Stimulated activated CD8-positive, alpha-beta memory T cell treated with anti-CD3 and anti-CD28 coated beads, Interleukin-4, amount 100 ng/mL, for 24 hours (primary cell): ENCODE data around the gene CARMIL3.
A peak's percentile ranks its signal among the peaks of the same experiment; 100 is the strongest.
"Not testable (repeated sequence)": the region's sequence is repeated elsewhere in the genome, so short reads cannot be mapped to it uniquely, and the experiment has no call there.

Experiments
- DNase-seq: peaks from one replicate; pipeline ENCODE4 v3.0.0-alpha.2; 2020; ENCODE audit warnings: low read depth

Gene CARMIL3

DNA sequence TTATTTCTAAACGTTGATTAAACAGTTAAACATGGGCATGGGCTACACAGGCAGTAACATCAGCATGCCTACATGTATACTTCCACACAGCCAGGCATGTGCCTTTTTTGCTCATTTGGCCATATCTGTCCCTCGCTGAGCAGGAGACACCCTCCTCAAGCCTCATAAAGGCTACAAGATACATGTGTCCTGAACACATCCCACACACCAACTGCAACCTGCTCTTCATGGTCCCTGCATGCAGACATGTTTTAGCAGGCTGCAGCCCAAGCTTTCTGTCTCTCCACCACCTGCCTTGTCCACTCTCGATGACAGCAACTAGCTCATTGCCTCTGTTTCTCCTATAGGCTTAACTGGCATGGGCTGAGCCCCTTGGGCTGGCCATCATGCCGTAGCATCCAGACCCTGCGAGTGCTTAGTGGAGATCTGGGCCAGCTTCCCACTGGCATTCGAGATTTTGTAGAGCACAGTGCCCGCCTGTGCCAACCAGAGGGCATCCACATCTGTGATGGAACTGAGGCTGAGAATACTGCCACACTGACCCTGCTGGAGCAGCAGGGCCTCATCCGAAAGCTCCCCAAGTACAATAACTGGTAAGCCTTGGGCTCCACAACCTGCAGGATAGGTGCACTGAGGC is 44.9 kb downstream of the CARMIL3 start:
- no peak for DNase-seq

DNA sequence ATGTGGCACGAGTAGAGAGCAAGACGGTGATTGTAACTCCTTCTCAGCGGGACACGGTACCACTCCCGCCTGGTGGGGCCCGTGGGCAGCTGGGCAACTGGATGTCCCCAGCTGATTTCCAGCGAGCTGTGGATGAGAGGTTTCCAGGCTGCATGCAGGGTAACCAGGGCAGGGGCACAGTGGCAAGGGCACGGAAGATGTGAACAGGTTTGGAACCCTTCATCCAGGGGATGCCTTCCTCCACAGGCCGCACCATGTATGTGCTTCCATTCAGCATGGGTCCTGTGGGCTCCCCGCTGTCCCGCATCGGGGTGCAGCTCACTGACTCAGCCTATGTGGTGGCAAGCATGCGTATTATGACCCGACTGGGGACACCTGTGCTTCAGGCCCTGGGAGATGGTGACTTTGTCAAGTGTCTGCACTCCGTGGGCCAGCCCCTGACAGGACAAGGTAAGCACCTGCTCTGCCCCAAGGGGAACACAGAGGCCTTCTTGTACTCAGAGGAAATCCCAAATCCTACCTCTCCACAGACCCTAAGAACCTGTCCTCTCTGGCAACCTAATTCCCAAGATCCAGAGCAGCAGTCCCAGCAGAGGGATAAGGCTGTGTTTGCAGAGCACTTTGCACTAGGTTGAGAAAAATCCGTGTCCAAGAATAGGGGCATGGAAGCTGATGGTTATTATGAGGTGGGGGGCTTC is 46.6 kb downstream of the CARMIL3 start:
- DNase-seq, result no peak

DNA sequence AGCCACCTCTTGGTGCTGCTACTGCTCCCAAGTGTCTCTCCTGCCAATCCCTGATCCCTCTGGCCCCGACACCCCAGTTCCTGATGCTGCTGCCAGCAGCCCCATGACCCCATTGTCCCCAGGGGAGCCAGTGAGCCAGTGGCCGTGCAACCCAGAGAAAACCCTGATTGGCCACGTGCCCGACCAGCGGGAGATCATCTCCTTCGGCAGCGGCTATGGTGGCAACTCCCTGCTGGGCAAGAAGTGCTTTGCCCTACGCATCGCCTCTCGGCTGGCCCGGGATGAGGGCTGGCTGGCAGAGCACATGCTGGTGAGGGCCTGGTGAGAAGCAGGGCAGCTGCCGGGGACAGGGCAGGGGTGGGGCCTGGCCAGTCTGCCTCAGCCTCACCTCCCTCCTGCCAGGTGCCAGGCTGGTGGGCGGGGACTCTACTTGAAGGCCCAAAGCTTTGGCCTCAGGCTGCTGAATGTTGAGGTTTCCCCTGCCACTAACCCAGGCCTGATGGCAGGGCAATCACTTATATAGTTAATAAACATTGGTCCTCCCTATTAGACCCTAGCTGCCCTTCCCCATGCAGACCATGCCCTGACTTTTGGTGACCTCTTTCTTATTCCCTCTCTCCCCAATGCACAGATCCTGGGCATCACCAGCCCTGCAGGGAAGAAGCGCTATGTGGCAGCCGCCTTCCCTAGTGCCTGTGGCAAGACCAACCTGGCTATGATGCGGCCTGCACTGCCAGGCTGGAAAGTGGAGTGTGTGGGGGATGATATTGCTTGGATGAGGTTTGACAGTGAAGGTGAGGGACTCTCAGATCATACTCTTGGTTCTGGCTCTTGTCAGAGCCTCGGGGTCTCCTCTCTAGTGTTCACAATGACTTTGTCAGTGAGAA is 47.4 kb downstream of the CARMIL3 start:
- no peak for DNase-seq

GRCh38 chr14:24100197-24100981 is 48.6 kb downstream of the CARMIL3 start:
- DNase-seq, result no peak

GRCh38 chr14:24100982-24101494 is 49.2 kb downstream of the CARMIL3 start:
- DNase-seq, result no peak

DNA sequence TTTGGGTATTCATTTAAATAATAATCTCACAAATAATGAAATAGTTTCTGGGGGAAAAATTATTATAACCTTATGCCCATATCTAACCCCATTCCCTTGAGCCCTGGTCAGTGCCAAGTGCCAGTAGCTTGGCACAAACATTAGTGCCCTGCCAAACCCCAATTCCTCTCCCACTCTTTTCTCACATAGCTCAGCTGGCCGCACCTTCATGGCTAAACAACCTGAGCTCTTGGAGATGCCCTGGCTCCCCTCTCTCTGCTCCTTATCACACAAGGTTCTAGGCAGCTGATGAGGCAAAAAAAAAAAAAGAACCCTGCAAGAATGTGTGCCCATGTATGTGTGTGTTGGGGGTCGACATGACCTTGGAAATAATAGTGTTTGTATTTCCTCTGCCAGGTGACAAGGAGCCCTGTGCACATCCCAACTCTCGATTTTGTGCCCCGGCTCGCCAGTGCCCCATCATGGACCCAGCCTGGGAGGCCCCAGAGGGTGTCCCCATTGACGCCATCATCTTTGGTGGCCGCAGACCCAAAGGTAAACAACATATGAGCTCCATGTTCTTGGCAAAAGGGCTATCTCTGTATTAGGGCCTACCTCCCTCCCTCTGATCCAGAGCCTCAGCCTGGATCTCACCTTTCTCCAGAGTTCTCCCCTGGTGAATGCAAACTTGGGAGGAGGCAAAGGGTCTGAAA is 50.7 kb downstream of the CARMIL3 start:
- DNase-seq, result no peak

DNA sequence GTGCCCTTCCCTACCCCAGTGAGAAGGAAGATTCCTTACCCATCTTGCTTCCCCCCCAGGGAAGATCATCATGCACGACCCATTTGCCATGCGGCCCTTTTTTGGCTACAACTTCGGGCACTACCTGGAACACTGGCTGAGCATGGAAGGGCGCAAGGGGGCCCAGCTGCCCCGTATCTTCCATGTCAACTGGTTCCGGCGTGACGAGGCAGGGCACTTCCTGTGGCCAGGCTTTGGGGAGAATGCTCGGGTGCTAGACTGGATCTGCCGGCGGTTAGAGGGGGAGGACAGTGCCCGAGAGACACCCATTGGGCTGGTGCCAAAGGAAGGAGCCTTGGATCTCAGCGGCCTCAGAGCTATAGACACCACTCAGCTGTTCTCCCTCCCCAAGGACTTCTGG is 51.6 kb downstream of the CARMIL3 start:
- no peak for DNase-seq

GRCh38 chr14:24105609-24106239 is 53.9 kb downstream of the CARMIL3 start:
- DNase-seq, result not testable (repeated sequence)

GRCh38 chr14:24106672-24107271 is 55.0 kb downstream of the CARMIL3 start:
- DNase-seq, result no peak

DNA sequence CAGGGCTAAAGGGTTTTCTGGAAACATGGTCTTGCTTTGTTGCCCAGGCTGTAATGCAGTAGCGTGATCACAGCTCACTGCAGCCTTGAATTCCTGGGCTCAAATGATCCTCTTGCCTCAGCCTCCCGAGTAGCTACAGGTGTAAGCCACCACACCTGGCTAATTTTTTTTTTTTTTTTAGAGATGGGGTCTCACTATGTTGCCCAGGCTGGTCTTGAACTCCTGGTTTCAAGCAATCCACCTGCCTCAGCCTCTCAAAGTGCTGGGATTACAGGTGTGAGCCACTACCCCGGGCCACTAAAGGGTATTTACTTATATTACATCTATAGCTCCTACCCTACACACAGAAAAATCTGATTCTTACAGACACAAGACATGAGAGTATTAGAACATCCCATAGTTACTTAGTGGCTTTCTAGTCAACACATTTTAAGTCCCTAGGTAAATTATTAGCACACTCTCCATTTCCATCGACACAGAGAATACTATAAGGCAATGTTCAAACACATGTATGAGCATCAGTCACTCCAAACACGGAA is 56.6 kb downstream of the CARMIL3 start:
- DNase-seq, result no peak

GRCh38 chr14:24110060-24110459 is 58.3 kb downstream of the CARMIL3 start:
- no peak for DNase-seq

DNA sequence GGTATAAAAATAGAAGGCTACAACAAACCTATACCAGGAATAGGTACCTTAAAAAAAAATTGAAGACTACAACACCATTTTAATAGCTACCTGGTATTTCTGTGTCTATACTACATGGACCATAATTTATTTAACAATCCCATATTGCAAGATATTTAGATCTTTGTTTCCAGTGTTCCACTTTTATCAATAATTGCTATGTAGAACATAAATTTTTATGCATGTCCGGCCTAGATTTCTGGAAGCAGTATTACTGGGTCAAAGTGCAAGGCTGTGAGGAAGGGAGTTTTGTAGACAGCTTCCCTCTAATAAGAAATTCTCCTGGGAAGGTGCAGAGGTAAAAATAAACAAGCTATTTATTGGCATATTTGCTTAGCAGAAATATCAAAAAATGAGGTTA is 58.7 kb downstream of the CARMIL3 start:
- DNase-seq, result no peak

DNA sequence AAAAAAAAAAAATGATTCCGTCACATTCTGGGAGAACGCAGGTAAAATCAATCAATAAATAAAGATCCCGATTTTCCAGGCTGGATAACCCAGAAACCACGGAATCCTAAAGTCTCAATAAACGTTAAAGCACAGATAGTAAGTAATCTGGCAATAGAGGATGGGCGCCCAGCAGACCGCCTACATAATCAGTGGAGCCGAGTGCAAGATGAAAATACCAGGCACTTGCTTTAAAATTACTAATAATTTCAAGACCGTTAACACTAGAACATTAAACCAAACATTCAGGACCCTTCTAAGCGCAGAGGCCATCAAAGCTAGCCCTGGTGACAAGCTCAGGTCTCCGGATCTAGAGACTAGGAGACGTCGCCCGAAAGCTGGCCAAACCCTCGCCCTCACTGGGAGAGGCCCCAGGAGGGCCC is 61.6 kb downstream of the CARMIL3 start:
- no peak for DNase-seq

- peak; percentile 66 for DNase-seq
Observed at GRCh38 chr14:24113801-24114531, 62.2 kb downstream of the CARMIL3 start.

DNA sequence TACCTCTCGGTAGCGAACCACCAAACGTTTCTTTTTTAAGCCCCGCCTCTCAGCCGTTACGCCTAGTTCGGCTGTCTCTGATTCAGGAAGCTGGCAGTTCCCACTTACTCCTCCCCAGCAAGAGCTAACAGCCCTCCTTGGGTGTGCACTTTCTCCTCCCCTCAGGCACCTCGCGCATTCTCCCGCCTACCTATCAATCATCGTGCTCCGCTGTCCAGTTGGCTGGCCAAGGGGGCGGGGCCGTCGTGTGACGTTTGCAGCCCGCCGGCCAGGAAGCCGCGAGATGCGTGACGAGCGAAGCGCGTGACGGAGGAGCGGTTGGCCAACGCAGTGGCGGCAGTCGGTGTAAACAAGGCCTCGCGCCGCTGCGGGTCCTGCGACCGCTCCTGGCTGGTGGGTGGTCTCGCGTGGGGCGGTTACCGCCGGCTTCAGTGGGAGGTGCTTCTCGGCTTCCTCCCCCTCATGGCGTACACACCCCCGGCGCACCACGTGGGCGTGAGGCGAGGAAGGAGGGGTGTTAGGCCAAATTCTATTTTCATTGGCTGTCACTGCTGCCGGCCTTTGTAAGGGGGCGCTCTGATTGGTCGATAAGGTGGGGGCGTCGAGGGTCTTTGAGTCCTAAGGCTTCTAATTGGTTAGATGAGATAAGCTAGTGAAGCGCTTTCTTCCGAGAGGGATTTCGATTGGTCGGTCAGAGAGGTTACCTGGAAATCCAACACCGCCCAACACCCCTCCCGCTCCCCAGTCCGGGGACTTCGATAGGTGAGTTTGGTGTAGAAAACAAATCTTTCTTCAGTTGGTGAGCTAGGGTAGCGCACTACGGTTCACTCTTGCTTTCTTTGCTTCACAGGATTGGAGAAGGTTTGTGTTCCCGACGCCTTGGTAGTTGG is 63.0 kb downstream of the CARMIL3 start, which contains the start of the genes DCAF11 and NRL:
Gene DCAF11, plus strand, starts transcription at position 246 of the 890 bp plus-strand sequence. CDS start 818 bp downstream, outside the sequence.
Gene NRL, minus strand, starts transcription at position 418 of the 890 bp plus-strand sequence. CDS start 32,101 bp downstream, outside the sequence.
- DNase-seq, result peak; percentile 97

- no peak for DNase-seq
Observed at GRCh38 chr14:24115422-24116127, 63.8 kb downstream of the CARMIL3 start.

- no peak for DNase-seq
Observed at GRCh38 chr14:24116128-24116814, 64.5 kb downstream of the CARMIL3 start.
